ENCODE results near the gene C21orf58.

- TF ChIP-seq, protein P1, sequence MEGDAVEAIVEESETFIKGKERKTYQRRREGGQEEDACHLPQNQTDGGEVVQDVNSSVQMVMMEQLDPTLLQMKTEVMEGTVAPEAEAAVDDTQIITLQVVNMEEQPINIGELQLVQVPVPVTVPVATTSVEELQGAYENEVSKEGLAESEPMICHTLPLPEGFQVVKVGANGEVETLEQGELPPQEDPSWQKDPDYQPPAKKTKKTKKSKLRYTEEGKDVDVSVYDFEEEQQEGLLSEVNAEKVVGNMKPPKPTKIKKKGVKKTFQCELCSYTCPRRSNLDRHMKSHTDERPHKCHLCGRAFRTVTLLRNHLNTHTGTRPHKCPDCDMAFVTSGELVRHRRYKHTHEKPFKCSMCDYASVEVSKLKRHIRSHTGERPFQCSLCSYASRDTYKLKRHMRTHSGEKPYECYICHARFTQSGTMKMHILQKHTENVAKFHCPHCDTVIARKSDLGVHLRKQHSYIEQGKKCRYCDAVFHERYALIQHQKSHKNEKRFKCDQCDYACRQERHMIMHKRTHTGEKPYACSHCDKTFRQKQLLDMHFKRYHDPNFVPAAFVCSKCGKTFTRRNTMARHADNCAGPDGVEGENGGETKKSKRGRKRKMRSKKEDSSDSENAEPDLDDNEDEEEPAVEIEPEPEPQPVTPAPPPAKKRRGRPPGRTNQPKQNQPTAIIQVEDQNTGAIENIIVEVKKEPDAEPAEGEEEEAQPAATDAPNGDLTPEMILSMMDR (IDR thresholded peaks at IDR 0.05) = no peak
- TF ChIP-seq POLR2A (IDR thresholded peaks at IDR 0.05) = no peak
Observed at GRCh38 chr21:46311568-46311967, 12.1 kb downstream of the C21orf58 start.
